A673 (cell line): ENCODE results near the gene RAB25. TPM values are rescaled to one million over a fixed set of nuclear protein-coding genes. Genes with fewer than 3 reads are reported as not detected.

Experiments used
- BruUV-seq: library from RNA; stranded (reverse); fragments of 400-500 nt; replicated peaks from 2 replicates; lab custom pipeline; 2021; lab: Mats Ljungman, UMichigan
- CTCF ChIA-PET: fragments of 300-600 bp; sonication (Branson Sonifier 250); formaldehyde crosslinking; loops from one replicate; lab custom pipeline; 2022; ENCODE audit warnings: antibody characterized with exemption; lab: Charles Lee
- POLR2A ChIA-PET: fragments of 300-600 bp; sonication (Branson Sonifier 250); formaldehyde crosslinking; loops from one replicate; lab custom pipeline; 2022; ENCODE audit warnings: antibody characterized with exemption; ENCODE audit not compliant: low non-redundant PET; lab: Charles Lee
- DNase-seq: peaks from one replicate; pipeline ENCODE4 v3.0.0-alpha.2; 2015; ENCODE audit warnings: low spot score
- H3K27ac ChIP-seq: fragments of 200-600 bp; sonication (generic); 2 replicates; pipeline ENCODE4 v1.5.1; 2016; ENCODE audit warnings: mixed run types, low read depth, mild to moderate bottlenecking, mixed read lengths, antibody characterized with exemption, low read length; ENCODE audit not compliant: poor library complexity, severe bottlenecking
- H3K27me3 ChIP-seq: fragments of 200-600 bp; sonication (generic); replicated peaks from 2 replicates; pipeline ENCODE4 v1.6.1; 2017; ENCODE audit warnings: mixed run types, low read depth, mild to moderate bottlenecking, mixed read lengths, antibody characterized with exemption, low read length; ENCODE audit not compliant: insufficient read depth, poor library complexity
- H3K36me3 ChIP-seq: fragments of 200-600 bp; sonication (generic); 2 replicates; pipeline ENCODE4 v1.6.1; 2016; ENCODE audit warnings: mixed run types, mild to moderate bottlenecking, mixed read lengths, antibody characterized with exemption, low read length; ENCODE audit not compliant: insufficient read depth, poor library complexity, severe bottlenecking
- H3K4me1 ChIP-seq: fragments of 200-600 bp; sonication (generic); 2 replicates; pipeline ENCODE4 v1.6.1; 2017; ENCODE audit warnings: mixed run types, mild to moderate bottlenecking, mixed read lengths, antibody characterized with exemption, low read length; ENCODE audit not compliant: insufficient read depth, poor library complexity, severe bottlenecking
- H3K4me3 ChIP-seq: fragments of 200-600 bp; sonication (generic); 2 replicates; pipeline ENCODE4 v1.5.1; 2016; ENCODE audit warnings: low read depth, mixed run types, mild to moderate bottlenecking, mixed read lengths, low read length; ENCODE audit not compliant: poor library complexity, severe bottlenecking
- H3K9me3 ChIP-seq: fragments of 200-600 bp; sonication (generic); 2 replicates; pipeline ENCODE4 v1.6.1; 2016; ENCODE audit warnings: mixed run types, low read depth, mild to moderate bottlenecking, mixed read lengths, antibody characterized with exemption, low read length; ENCODE audit not compliant: poor library complexity, severe bottlenecking
- CTCF ChIP-seq: fragments of 300-800, 200-600 bp; sonication (generic); conservative IDR thresholded peaks from 2 replicates; pipeline ENCODE4 v1.5.1; 2017; ENCODE audit warnings: low read depth, mild to moderate bottlenecking, antibody characterized with exemption, low read length, moderate library complexity, mixed read lengths
- EZH2 ChIP-seq: fragments of 200-600 bp; sonication (generic); IDR thresholded peaks from 2 replicates; pipeline ENCODE4 v1.6.1; 2017; ENCODE audit warnings: borderline replicate concordance, low read depth, mild to moderate bottlenecking, mixed read lengths, antibody characterized with exemption, low read length; ENCODE audit not compliant: poor library complexity, severe bottlenecking
- intact Hi-C: fragments of 100-400 bp; cut with micrococcal nuclease; formaldehyde crosslinking; loops from one replicate; pipeline ENCODE4 v1.10.0; 2022; ENCODE audit not compliant: unreplicated experiment
- total RNA-seq: library from RNA; stranded (reverse); gene quantifications from 2 replicates; pipeline ENCODE4 v1.2.3, GENCODE V29; 2021

Gene RAB25
- total RNA-seq, 1 experiment from 2014 or later: 0.47 TPM

GRCh38 chr1:156076609-156077429, 15.9 kb downstream of the RAB25 start:
- H3K4me1 ChIP-seq: peaks cover 77% of the 10 kb centered on the region
- TF ChIP-seq EZH2: no peak
- CTCF ChIA-PET: no interaction called here
- H3K27ac ChIP-seq: peak overlapping the region; percentile 63
- BruUV-seq: no TSS peak
- H3K9me3 ChIP-seq: no peaks in the 10 kb centered on the region
- POLR2A ChIA-PET: no interaction called here
- H3K36me3 ChIP-seq: peaks cover 27% of the 10 kb centered on the region
- peak; percentile 78 for DNase-seq
- H3K27me3 ChIP-seq: no peaks in the 10 kb centered on the region
- intact Hi-C loops: no loop called here
- H3K4me3 ChIP-seq: peak overlapping the region; percentile 27

- Histone ChIP-seq H3K27me3 (no peaks in the 10 kb centered on the region), H3K36me3 (peaks cover 27% of the 10 kb centered on the region), H3K27ac (peak overlapping the region; percentile 63), H3K4me1 (peaks cover 74% of the 10 kb centered on the region), H3K4me3 (no peak overlapping the region), H3K9me3 (no peaks in the 10 kb centered on the region)
- ChIA-PET POLR2A (no interaction called here), CTCF (no interaction called here)
- intact Hi-C loops: no loop called here
- DNase-seq: no peak
- no TSS peak for BruUV-seq
- TF ChIP-seq EZH2: no peak
Observed at GRCh38 chr1:156077430-156077760, 16.4 kb downstream of the RAB25 start.

GRCh38 chr1:156078728-156079127, 17.8 kb downstream of the RAB25 start:
- H3K27ac ChIP-seq: peak overlapping the region; percentile 63
- peaks cover 27% of the 10 kb centered on the region for H3K36me3 ChIP-seq
- H3K4me1 ChIP-seq: peaks cover 67% of the 10 kb centered on the region
- no peaks in the 10 kb centered on the region for H3K9me3 ChIP-seq
- peak overlapping the region; percentile 10 for H3K4me3 ChIP-seq
- no TSS peak for BruUV-seq
- intact Hi-C loops: no loop called here
- no peak for DNase-seq
- ChIA-PET CTCF (no interaction called here), POLR2A (no interaction called here)
- TF ChIP-seq CTCF (no peak), EZH2 (no peak)
- H3K27me3 ChIP-seq: no peaks in the 10 kb centered on the region

GRCh38 chr1:156079762-156080161, 18.8 kb downstream of the RAB25 start:
- Histone ChIP-seq H3K9me3 (no peaks in the 10 kb centered on the region), H3K36me3 (peaks cover 22% of the 10 kb centered on the region), H3K27ac (no peak overlapping the region), H3K27me3 (no peaks in the 10 kb centered on the region), H3K4me1 (peaks cover 67% of the 10 kb centered on the region), H3K4me3 (peak overlapping the region; percentile 86)
- BruUV-seq: no TSS peak
- intact Hi-C loops: no loop called here
- ChIA-PET CTCF (no interaction called here), POLR2A (no interaction called here)
- DNase-seq: no peak
- no peak for TF ChIP-seq EZH2
- no peak for TF ChIP-seq CTCF
